ENCODE data around the gene KDM1A.

The KDM1A gene

GRCh38 chr1:23023174-23023845, 4.0 kb downstream of the KDM1A start:
- Histone ChIP-seq H3K4me3 (ENCODE audit: severe bottlenecking) (no peak overlapping the region), H3K27ac (ENCODE audit: poor library complexity, severe bottlenecking) (no peak overlapping the region), H3K4me1 (ENCODE audit: insufficient read depth, poor library complexity, severe bottlenecking) (peaks cover 13% of the 10 kb centered on the region), H3K9me3 (ENCODE audit: severe bottlenecking) (peaks cover 3% of the 10 kb centered on the region), H3K27me3 (ENCODE audit: insufficient read depth, poor library complexity, severe bottlenecking) (no peaks in the 10 kb centered on the region), H3K36me3 (ENCODE audit: low read depth) (peaks cover 6% of the 10 kb centered on the region; the same call in 1 of the 2 replicates)
- DNase-seq (ENCODE audit: low spot score) = no peak
- no peak for TF ChIP-seq CTCF (IDR thresholded peaks at IDR 0.05; ENCODE audit: poor library complexity, severe bottlenecking)
- no peak for ATAC-seq (ENCODE audit: low read depth)

GRCh38 chr1:23026568-23026967, 7.3 kb downstream of the KDM1A start:
- no peak for TF ChIP-seq CTCF (IDR thresholded peaks at IDR 0.05; ENCODE audit: poor library complexity, severe bottlenecking)
- Histone ChIP-seq H3K27me3 (ENCODE audit: insufficient read depth, poor library complexity, severe bottlenecking) (no peaks in the 10 kb centered on the region), H3K4me3 (ENCODE audit: severe bottlenecking) (no peak overlapping the region), H3K27ac (ENCODE audit: poor library complexity, severe bottlenecking) (peak overlapping the region; percentile 16), H3K9me3 (ENCODE audit: severe bottlenecking) (peaks cover 3% of the 10 kb centered on the region), H3K4me1 (ENCODE audit: insufficient read depth, poor library complexity, severe bottlenecking) (peaks cover 13% of the 10 kb centered on the region), H3K36me3 (ENCODE audit: low read depth) (peaks cover 20% of the 10 kb centered on the region)
- DNase-seq (ENCODE audit: low spot score) (no peak), ATAC-seq (ENCODE audit: low read depth) (peak; percentile 75)

GRCh38 chr1:23027352-23027907, 8.2 kb downstream of the KDM1A start:
- H3K4me1 ChIP-seq (ENCODE audit: insufficient read depth, poor library complexity, severe bottlenecking) = peaks cover 10% of the 10 kb centered on the region
- TF ChIP-seq CTCF (IDR thresholded peaks at IDR 0.05; ENCODE audit: poor library complexity, severe bottlenecking) = no peak

GRCh38 chr1:23029337-23029736, 10.1 kb downstream of the KDM1A start:
- no peak for DNase-seq (ENCODE audit: low spot score)
- Histone ChIP-seq H3K4me1 (ENCODE audit: insufficient read depth, poor library complexity, severe bottlenecking) (peaks cover 10% of the 10 kb centered on the region), H3K27me3 (ENCODE audit: insufficient read depth, poor library complexity, severe bottlenecking) (no peaks in the 10 kb centered on the region), H3K27ac (ENCODE audit: poor library complexity, severe bottlenecking) (no peak overlapping the region), H3K36me3 (ENCODE audit: low read depth) (peaks cover 34% of the 10 kb centered on the region), H3K4me3 (ENCODE audit: severe bottlenecking) (no peak overlapping the region), H3K9me3 (ENCODE audit: severe bottlenecking) (no peaks in the 10 kb centered on the region)
- TF ChIP-seq CTCF (IDR thresholded peaks at IDR 0.05; ENCODE audit: poor library complexity, severe bottlenecking) = no peak
- ATAC-seq (ENCODE audit: low read depth) = no peak

More at GRCh38 chr1:23027352-23027907, 8.2 kb downstream of the KDM1A start:
- Histone ChIP-seq H3K9me3 (ENCODE audit: severe bottlenecking) (no peaks in the 10 kb centered on the region), H3K36me3 (ENCODE audit: low read depth) (peaks cover 22% of the 10 kb centered on the region), H3K27me3 (ENCODE audit: insufficient read depth, poor library complexity, severe bottlenecking) (no peaks in the 10 kb centered on the region), H3K4me3 (ENCODE audit: severe bottlenecking) (no peak overlapping the region), H3K27ac (ENCODE audit: poor library complexity, severe bottlenecking) (no peak overlapping the region)
- DNase-seq (ENCODE audit: low spot score) = no peak
- ATAC-seq (ENCODE audit: low read depth) = no peak
